Lower lobe of right lung (tissue), 2 donors: Measurements from ENCODE around the gene GLYR1. TPM values are rescaled to one million over a fixed set of nuclear protein-coding genes. Genes with fewer than 3 reads are reported as not detected.

ENCODE experiments used
- ATAC-seq, 2 donors: fragments of 200-7000 bp; cut with Tn5 transposase; one replicate each; pipeline ENCODE4 v1.9.1; 2020 to 2022; ENCODE audit warnings: mild to moderate bottlenecking in 2 of 2, moderate library complexity in 2 of 2
- DNase-seq: peaks from one replicate; pipeline ENCODE4 v3.0.0-alpha.2; 2020
- H3K27ac ChIP-seq: fragments of 200-600 bp; one replicate; pipeline ENCODE4 v1.8.0; 2022
- H3K27me3 ChIP-seq: fragments of 200-600 bp; one replicate; pipeline ENCODE4 v1.8.0; 2022; ENCODE audit warnings: low read depth
- H3K36me3 ChIP-seq: fragments of 200-600 bp; one replicate; pipeline ENCODE4 v1.8.0; 2022; ENCODE audit warnings: mild to moderate bottlenecking
- H3K4me1 ChIP-seq: fragments of 200-600 bp; one replicate; pipeline ENCODE4 v1.8.0; 2022
- H3K4me3 ChIP-seq: fragments of 200-600 bp; one replicate; pipeline ENCODE4 v1.8.0; 2022; ENCODE audit warnings: mild to moderate bottlenecking
- H3K9me3 ChIP-seq: fragments of 200-600 bp; one replicate; pipeline ENCODE4 v1.8.0; 2022
- CTCF ChIP-seq: fragments of 200-600 bp; IDR thresholded peaks from one replicate; pipeline ENCODE4 v1.8.0; 2022; ENCODE audit warnings: antibody characterized with exemption, mild to moderate bottlenecking
- intact Hi-C: fragments of 100-400 bp; cut with DNase I; formaldehyde crosslinking; loops from one replicate; pipeline ENCODE4 v1.11.0; 2022
- total RNA-seq: library from RNA; stranded (reverse); fragmentation: NEBNext Ultra II Directional; extraction: Animal tissue kit (Norgen Biotek cat#: 25700); gene quantifications from one replicate; pipeline ENCODE4 v1.2.1, GENCODE V29; 2021
- donor health status: DM: no; HTN: yes; CAD: no; lungs with severe emphysema.

GLYR1 gene
- total RNA-seq, 1 donor from 2014 or later, result 89.3 TPM

- H3K27ac ChIP-seq, result peak overlapping the region; percentile 92
- no peaks in the 10 kb centered on the region for H3K27me3 ChIP-seq
- no peak for DNase-seq
- TF ChIP-seq CTCF, result no peak
- no peak for ATAC-seq
- peak overlapping the region; percentile 96 for H3K4me3 ChIP-seq
- peaks cover 9% of the 10 kb centered on the region for H3K36me3 ChIP-seq
- no peaks in the 10 kb centered on the region for H3K9me3 ChIP-seq
- intact Hi-C loops, result no loop called here
- H3K4me1 ChIP-seq, result peaks cover 34% of the 10 kb centered on the region
Measured at GRCh38 chr16:4769306-4769638, 77.8 kb downstream of the GLYR1 start.

- H3K27ac ChIP-seq, result peak overlapping the region; percentile 92
- intact Hi-C loops, result no loop called here
Measured at GRCh38 chr16:4768549-4769305, 78.4 kb downstream of the GLYR1 start.

GRCh38 chr16:4767872-4768548 lies 79.1 kb downstream of the GLYR1 start:
- DNase-seq (no peak), ATAC-seq (peak; percentile 1 to 21)
- Histone ChIP-seq H3K4me3 (peak overlapping the region; percentile 96), H3K4me1 (peaks cover 34% of the 10 kb centered on the region), H3K9me3 (no peaks in the 10 kb centered on the region), H3K27me3 (no peaks in the 10 kb centered on the region), H3K36me3 (peaks cover 22% of the 10 kb centered on the region), H3K27ac (peak overlapping the region; percentile 92)
- no peak for TF ChIP-seq CTCF
- intact Hi-C loops, result no loop called here

More at GRCh38 chr16:4768549-4769305, 78.4 kb downstream of the GLYR1 start:
- ATAC-seq (peak; percentile 95 to 96), DNase-seq (peak; percentile 98)
- TF ChIP-seq CTCF, result no peak
- Histone ChIP-seq H3K27me3 (no peaks in the 10 kb centered on the region), H3K36me3 (peaks cover 15% of the 10 kb centered on the region), H3K4me1 (peaks cover 34% of the 10 kb centered on the region), H3K4me3 (peak overlapping the region; percentile 96), H3K9me3 (no peaks in the 10 kb centered on the region)

GRCh38 chr16:4766875-4767628 lies 80.0 kb downstream of the GLYR1 start, which contains the start of gene ZNF500:
Gene ZNF500 (minus strand): TSS chr16:4767162. CDS start chr16:4765978, 1,184 bp downstream.
- Histone ChIP-seq H3K4me3 (peak within 1 kb of the TSS; percentile 96), H3K9me3 (no peaks in the 10 kb centered on the region), H3K4me1 (peaks cover 34% of the 10 kb centered on the region), H3K27ac (peak within 1 kb of the TSS; percentile 92), H3K36me3 (peaks cover 32% of the 10 kb centered on the region), H3K27me3 (no peaks in the 10 kb centered on the region)
- DNase-seq (peak; percentile 99), ATAC-seq (peak; percentile 96)
- TF ChIP-seq CTCF, result no peak
- intact Hi-C loops, result no loop called here
